ENCODE measurements around the gene RAB15. TPM values are rescaled to one million over a fixed set of nuclear protein-coding genes. Genes with fewer than 3 reads are reported as not detected.
A peak's percentile ranks its signal among the peaks of the same experiment; 100 is the strongest.

Gene RAB15
- total and polyA plus RNA-seq, 9 of the 15 experiments (the other 6 are each of a cell fraction or from before 2014, with no cell fraction given), result 0.09 to 0.30 (median 0.16) TPM; not detected in 2

DNA sequence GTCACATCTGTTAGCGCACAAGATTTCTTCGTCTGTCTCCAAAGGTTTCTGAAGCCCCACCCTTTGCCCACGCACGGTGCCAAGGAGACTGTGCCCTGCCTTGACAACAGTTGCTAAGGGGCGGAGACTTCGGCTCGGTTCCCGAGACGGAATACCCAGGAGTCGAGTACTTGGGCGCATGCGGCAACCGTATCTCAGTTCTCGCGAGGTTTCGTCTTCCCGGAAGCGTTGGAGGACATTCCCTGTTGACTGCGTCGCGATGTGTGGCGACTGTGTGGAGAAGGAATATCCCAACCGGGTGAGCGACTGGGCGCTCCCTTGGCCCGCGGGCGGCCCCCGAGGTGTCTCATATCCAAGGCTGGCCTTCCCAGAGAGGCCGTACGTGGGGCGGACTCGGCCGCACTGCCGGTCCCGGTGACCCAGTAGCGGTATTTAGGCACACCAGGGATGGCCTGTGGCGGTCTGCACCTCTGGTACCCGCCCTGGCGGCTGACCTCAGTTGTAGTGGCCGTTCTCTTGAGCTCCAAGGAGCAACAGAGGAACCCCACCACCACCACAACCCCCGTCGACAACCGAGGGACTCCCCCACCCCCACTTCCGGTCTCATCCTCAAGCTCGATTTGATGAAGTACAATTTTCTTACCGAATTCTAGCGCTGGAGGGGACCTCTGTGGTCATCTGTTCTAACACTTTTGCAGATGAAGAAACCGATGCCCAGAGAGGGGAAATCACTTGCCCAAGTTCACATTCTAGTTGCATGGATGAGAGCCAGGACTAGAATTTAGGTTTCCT, 57.7 kb downstream of the RAB15 start, which contains the start of gene CHURC1 (continued):
- TF ChIP-seq, protein P1, sequence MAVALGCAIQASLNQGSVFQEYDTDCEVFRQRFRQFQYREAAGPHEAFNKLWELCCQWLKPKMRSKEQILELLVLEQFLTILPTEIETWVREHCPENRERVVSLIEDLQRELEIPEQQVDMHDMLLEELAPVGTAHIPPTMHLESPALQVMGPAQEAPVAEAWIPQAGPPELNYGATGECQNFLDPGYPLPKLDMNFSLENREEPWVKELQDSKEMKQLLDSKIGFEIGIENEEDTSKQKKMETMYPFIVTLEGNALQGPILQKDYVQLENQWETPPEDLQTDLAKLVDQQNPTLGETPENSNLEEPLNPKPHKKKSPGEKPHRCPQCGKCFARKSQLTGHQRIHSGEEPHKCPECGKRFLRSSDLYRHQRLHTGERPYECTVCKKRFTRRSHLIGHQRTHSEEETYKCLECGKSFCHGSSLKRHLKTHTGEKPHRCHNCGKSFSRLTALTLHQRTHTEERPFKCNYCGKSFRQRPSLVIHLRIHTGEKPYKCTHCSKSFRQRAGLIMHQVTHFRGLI (CRISPR knock-in tag; IDR thresholded peaks at IDR 0.05), result no peak
- peak; percentile 89 for TF ChIP-seq RBBP5 (IDR thresholded peaks at IDR 0.05; ENCODE audit: borderline replicate concordance, insufficient read depth, low read length, poor library complexity, severe bottlenecking)
- TF ChIP-seq, protein P2, sequence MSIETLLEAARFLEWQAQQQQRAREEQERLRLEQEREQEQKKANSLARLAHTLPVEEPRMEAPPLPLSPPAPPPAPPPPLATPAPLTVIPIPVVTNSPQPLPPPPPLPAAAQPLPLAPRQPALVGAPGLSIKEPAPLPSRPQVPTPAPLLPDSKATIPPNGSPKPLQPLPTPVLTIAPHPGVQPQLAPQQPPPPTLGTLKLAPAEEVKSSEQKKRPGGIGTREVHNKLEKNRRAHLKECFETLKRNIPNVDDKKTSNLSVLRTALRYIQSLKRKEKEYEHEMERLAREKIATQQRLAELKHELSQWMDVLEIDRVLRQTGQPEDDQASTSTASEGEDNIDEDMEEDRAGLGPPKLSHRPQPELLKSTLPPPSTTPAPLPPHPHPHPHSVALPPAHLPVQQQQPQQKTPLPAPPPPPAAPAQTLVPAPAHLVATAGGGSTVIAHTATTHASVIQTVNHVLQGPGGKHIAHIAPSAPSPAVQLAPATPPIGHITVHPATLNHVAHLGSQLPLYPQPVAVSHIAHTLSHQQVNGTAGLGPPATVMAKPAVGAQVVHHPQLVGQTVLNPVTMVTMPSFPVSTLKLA (conservative IDR thresholded peaks at IDR 0.05), result peak; percentile 30 to 52; a peak in 1 of 4 replicates
- TF ChIP-seq, protein P3, sequence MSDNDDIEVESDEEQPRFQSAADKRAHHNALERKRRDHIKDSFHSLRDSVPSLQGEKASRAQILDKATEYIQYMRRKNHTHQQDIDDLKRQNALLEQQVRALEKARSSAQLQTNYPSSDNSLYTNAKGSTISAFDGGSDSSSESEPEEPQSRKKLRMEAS (CRISPR knock-in tag; IDR thresholded peaks at IDR 0.05), result peak; percentile 48; the same call in 1 of the 2 replicates
- TF ChIP-seq ZNF124 (CRISPR knock-in tag; IDR thresholded peaks at IDR 0.05), result no peak
- TF ChIP-seq GTF2E2 (tag; IDR thresholded peaks at IDR 0.05), result peak; percentile 78; the same call in 1 of the 2 replicates
- TF ChIP-seq, protein P4, sequence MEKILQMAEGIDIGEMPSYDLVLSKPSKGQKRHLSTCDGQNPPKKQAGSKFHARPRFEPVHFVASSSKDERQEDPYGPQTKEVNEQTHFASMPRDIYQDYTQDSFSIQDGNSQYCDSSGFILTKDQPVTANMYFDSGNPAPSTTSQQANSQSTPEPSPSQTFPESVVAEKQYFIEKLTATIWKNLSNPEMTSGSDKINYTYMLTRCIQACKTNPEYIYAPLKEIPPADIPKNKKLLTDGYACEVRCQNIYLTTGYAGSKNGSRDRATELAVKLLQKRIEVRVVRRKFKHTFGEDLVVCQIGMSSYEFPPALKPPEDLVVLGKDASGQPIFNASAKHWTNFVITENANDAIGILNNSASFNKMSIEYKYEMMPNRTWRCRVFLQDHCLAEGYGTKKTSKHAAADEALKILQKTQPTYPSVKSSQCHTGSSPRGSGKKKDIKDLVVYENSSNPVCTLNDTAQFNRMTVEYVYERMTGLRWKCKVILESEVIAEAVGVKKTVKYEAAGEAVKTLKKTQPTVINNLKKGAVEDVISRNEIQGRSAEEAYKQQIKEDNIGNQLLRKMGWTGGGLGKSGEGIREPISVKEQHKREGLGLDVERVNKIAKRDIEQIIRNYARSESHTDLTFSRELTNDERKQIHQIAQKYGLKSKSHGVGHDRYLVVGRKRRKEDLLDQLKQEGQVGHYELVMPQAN (IDR thresholded peaks at IDR 0.05; ENCODE audit: borderline replicate concordance), result peak; percentile 50; the same call in 1 of the 2 replicates
- no peak for TF ChIP-seq ZNF780A (CRISPR knock-in tag; IDR thresholded peaks at IDR 0.05)
- TF ChIP-seq PML (IDR thresholded peaks at IDR 0.05; ENCODE audit: low read length), result peak; percentile 51; the same call in 1 of the 2 replicates
- peak; percentile 93 for TF ChIP-seq PHF8 (IDR thresholded peaks at IDR 0.05; ENCODE audit: borderline replicate concordance, low read length)
- TF ChIP-seq SUPT5H (IDR thresholded peaks at IDR 0.05), result peak; percentile 91
- TF ChIP-seq, protein P5, sequence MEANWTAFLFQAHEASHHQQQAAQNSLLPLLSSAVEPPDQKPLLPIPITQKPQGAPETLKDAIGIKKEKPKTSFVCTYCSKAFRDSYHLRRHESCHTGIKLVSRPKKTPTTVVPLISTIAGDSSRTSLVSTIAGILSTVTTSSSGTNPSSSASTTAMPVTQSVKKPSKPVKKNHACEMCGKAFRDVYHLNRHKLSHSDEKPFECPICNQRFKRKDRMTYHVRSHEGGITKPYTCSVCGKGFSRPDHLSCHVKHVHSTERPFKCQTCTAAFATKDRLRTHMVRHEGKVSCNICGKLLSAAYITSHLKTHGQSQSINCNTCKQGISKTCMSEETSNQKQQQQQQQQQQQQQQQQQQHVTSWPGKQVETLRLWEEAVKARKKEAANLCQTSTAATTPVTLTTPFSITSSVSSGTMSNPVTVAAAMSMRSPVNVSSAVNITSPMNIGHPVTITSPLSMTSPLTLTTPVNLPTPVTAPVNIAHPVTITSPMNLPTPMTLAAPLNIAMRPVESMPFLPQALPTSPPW (CRISPR knock-in tag; IDR thresholded peaks at IDR 0.05), result 0 out of 2 replicates have a peak, but pooled peaks have one; percentile 11
- TF ChIP-seq HMGN3 (IDR thresholded peaks at IDR 0.05; ENCODE audit: borderline replicate concordance, extremely low read depth, insufficient read length, low read depth, low read length), result peak; percentile 47
- peak; percentile 72 for TF ChIP-seq GABPA (tag; conservative IDR thresholded peaks at IDR 0.05; ENCODE audit: low read depth)
- TF ChIP-seq EP400 (IDR thresholded peaks at IDR 0.05), result peak; percentile 83
- no peak for TF ChIP-seq ZNF324 (CRISPR knock-in tag; IDR thresholded peaks at IDR 0.05)
- TF ChIP-seq, protein P6, sequence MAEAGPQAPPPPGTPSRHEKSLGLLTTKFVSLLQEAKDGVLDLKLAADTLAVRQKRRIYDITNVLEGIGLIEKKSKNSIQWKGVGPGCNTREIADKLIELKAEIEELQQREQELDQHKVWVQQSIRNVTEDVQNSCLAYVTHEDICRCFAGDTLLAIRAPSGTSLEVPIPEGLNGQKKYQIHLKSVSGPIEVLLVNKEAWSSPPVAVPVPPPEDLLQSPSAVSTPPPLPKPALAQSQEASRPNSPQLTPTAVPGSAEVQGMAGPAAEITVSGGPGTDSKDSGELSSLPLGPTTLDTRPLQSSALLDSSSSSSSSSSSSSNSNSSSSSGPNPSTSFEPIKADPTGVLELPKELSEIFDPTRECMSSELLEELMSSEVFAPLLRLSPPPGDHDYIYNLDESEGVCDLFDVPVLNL (CRISPR knock-in tag; IDR thresholded peaks at IDR 0.05; ENCODE audit: low read depth), result no peak
- no peak for TF ChIP-seq DIDO1 (tag; IDR thresholded peaks at IDR 0.05; ENCODE audit: low read depth)
- no peak for TF ChIP-seq MECOM (CRISPR knock-in tag; IDR thresholded peaks at IDR 0.05)
